HEK293T (cell line): ENCODE results near the gene RNF32.

Experiments
- ARNT ChIP-seq: fragments of 450-650 bp; IDR thresholded peaks from 2 replicates; pipeline ENCODE4 v1.6.1; 2017; ENCODE audit warnings: mild to moderate bottlenecking
- BHLHE40 ChIP-seq: fragments of 450-650 bp; IDR thresholded peaks from 2 replicates; pipeline ENCODE4 v1.6.1; 2016; ENCODE audit warnings: mild to moderate bottlenecking, moderate library complexity, borderline replicate concordance
- CTBP1 ChIP-seq: fragments of 450-650 bp; IDR thresholded peaks from 2 replicates; pipeline ENCODE4 v1.6.1; 2016; ENCODE audit warnings: borderline replicate concordance
- FOXA1 ChIP-seq: fragments of 450-650 bp; IDR thresholded peaks from 2 replicates; pipeline ENCODE4 v1.6.1; 2016; ENCODE audit warnings: mild to moderate bottlenecking
- FOXK2 ChIP-seq: fragments of 450-650 bp; IDR thresholded peaks from 2 replicates; pipeline ENCODE4 v1.6.1; 2016; ENCODE audit warnings: mild to moderate bottlenecking
- FOXM1 ChIP-seq: fragments of 450-650 bp; IDR thresholded peaks from 2 replicates; pipeline ENCODE4 v1.6.1; 2017; ENCODE audit warnings: mild to moderate bottlenecking, borderline replicate concordance
- HDGF ChIP-seq: fragments of 450-650 bp; IDR thresholded peaks from 2 replicates; pipeline ENCODE4 v1.6.1; 2017; ENCODE audit warnings: antibody characterized with exemption, borderline replicate concordance
- NFRKB ChIP-seq: fragments of 450-650 bp; IDR thresholded peaks from 2 replicates; pipeline ENCODE4 v1.6.1; 2016; ENCODE audit warnings: mild to moderate bottlenecking, moderate library complexity
- SP1 ChIP-seq: fragments of 450-650 bp; IDR thresholded peaks from 2 replicates; pipeline ENCODE4 v1.6.1; 2017
- TARDBP ChIP-seq: fragments of 450-650 bp; IDR thresholded peaks from 2 replicates; pipeline ENCODE4 v1.6.1; 2016
- ZNF384 ChIP-seq: fragments of 450-650 bp; IDR thresholded peaks from 2 replicates; pipeline ENCODE4 v1.6.1; 2016
- TF ChIP-seq, protein P1 (sequence below): fragments of 450-650 bp; IDR thresholded peaks from 2 replicates; pipeline ENCODE4 v1.6.1; 2016

DNA sequence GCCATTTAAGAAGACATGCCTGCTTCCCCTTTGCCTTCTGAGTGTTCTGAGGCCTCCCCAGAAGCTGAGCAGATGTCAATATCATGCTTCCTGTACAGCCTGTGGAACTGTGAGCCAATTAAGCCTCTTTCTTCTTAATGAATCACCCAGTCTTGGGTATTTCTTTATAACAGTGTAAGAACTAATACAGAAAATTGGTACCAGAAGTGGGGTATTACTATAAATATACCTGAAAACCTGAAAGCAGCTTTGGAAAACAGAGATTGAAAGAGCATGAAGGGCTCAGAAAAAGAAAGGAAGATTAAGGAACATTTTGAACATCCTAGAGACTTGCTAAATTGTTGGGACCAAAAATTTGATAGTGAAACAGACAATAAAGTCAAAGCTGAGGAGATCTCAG lies 12.0 kb upstream of the RNF32 start:
- TF ChIP-seq FOXA1, result no peak
- no peak for TF ChIP-seq HDGF
- no peak for TF ChIP-seq FOXM1
- no peak for TF ChIP-seq FOXK2
- TF ChIP-seq, protein P1, sequence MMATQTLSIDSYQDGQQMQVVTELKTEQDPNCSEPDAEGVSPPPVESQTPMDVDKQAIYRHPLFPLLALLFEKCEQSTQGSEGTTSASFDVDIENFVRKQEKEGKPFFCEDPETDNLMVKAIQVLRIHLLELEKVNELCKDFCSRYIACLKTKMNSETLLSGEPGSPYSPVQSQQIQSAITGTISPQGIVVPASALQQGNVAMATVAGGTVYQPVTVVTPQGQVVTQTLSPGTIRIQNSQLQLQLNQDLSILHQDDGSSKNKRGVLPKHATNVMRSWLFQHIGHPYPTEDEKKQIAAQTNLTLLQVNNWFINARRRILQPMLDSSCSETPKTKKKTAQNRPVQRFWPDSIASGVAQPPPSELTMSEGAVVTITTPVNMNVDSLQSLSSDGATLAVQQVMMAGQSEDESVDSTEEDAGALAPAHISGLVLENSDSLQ, result no peak
- TF ChIP-seq TARDBP, result no peak
- TF ChIP-seq BHLHE40, result no peak
- no peak for TF ChIP-seq ARNT
- no peak for TF ChIP-seq SP1
- TF ChIP-seq ZNF384, result no peak
- TF ChIP-seq CTBP1, result no peak
- no peak for TF ChIP-seq NFRKB
